Measurements from ENCODE around the gene RSPH3.
A peak's percentile ranks its signal among the peaks of the same experiment; 100 is the strongest.
"Not testable (repeated sequence)": the region's sequence is repeated elsewhere in the genome, so short reads cannot be mapped to it uniquely, and the experiment has no call there.

RSPH3 gene

DNA sequence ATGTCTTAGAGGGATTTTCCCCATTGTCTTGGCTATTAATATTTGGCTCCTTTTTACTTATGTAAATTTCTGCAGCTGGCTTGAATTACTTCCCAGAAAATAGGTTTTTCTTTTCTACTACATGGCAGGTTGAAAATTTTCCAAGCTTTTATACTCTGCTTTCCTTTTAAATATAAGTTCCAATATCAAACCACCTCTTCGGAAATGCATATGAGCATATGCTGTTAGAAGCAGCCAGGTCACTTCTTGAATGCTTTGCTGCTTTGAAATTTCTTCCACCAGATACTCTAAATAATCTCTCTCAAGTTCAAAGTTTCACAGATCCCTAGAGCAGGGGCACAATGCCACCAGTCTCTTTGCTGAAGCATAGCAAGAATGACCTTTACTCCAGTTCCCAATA is 25.2 kb upstream of the RSPH3 start:
- DNase-seq (ENCODE audit: low read depth), result not testable (repeated sequence)

GRCh38 chr6:159023893-159024292 is 23.9 kb upstream of the RSPH3 start:
- no peak for DNase-seq (ENCODE audit: low read depth)

DNA sequence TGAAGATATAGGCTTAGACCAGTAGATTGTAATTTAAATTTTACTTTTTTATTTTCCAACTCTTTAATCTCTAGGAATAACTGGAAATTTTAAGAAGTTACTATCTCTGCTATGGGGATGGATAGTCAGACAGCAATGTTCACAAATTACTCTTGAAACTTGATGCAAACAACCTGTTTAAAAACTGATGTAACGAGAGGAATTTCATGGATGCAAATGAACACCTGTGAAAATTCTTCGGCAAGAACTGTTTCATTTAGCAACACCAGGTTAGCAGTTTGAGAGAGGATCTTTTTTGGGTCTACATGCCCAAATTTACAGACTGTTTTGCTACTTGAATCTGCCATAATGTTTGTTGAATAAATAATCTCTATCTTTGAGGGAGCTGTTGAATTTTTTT is 20.0 kb upstream of the RSPH3 start:
- no peak for DNase-seq (ENCODE audit: low read depth)

GRCh38 chr6:159017757-159018559 is 18.0 kb upstream of the RSPH3 start:
- no peak for DNase-seq (ENCODE audit: low read depth)

DNA sequence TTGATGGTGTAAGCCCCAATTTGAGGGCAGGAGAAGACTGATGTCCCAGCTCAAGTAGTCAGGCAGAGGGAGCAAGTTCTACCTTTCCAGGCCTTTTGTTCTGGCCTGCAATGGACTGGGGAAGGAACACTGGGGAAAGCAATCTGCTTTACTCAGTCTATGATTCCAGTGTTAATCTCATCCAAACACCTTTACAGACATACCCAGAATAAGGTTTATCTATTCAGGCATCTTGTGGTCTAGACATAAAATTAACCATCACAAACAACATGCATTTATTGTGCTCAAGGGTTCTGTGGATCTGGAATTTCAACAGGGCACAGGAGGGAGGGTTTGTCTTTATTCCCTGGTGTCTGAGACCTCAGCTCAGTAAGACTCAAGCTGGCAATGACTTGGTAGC is 14.4 kb upstream of the RSPH3 start:
- no peak for DNase-seq (ENCODE audit: low read depth)

DNA sequence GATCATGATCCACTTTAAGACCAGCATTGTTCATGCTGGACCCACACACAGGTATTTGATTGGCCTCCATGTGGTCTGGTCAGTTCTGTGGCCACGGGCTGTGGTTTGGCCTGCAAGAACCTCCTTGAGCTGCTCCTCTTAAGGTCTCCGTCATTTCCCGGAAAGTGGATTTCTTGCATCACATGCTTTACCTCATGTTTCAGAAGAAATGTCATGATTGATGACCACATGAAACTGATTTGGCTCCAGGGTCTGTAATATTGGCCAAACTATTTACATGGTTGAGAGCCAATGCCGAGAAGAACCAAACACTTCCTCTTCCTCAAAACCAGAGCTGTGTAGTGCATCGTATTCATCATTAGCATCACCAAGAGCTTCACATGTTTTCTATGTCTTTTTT is 13.2 kb upstream of the RSPH3 start:
- no peak for DNase-seq (ENCODE audit: low read depth)

- peak; percentile 26 for DNase-seq (ENCODE audit: low read depth)
Observed at GRCh38 chr6:159012201-159012600, 12.2 kb upstream of the RSPH3 start.

DNA sequence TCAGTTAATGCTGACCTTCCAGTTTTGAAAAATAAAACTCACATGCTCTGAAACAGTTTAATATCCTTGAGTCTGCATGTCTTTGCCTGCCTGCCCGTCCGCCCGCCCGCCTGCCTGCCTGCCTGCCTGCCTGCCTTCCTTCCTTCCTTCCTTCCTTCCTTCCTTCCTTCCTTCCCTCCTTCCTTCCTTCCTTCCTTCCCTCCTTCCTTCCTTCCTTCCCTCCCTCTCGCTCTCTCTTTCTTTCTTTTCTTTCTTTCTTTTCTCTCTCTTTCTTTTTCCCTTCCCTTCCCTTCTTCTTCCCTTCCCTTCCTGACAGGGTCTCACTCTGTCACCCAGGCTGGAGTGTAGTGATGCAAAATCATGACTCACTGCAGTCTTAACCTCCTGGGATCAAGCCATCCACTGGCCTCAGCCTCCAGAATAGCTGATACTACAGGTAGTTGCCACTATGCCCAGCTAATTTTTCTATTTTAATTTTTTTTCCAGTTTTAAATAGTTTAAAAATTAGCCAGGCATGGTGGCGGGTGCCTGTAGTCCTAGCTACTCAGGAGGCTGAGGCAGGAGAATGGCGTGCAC is 10.1 kb upstream of the RSPH3 start:
- DNase-seq (ENCODE audit: low read depth), result peak; percentile 39

- DNase-seq (ENCODE audit: low read depth), result peak; percentile 63
Observed at GRCh38 chr6:159008656-159009288, 8.8 kb upstream of the RSPH3 start.

- DNase-seq (ENCODE audit: low read depth), result no peak
Observed at GRCh38 chr6:159007510-159007909, 7.5 kb upstream of the RSPH3 start.

- no peak for DNase-seq (ENCODE audit: low read depth)
Observed at GRCh38 chr6:159005436-159005835, 5.4 kb upstream of the RSPH3 start.

DNA sequence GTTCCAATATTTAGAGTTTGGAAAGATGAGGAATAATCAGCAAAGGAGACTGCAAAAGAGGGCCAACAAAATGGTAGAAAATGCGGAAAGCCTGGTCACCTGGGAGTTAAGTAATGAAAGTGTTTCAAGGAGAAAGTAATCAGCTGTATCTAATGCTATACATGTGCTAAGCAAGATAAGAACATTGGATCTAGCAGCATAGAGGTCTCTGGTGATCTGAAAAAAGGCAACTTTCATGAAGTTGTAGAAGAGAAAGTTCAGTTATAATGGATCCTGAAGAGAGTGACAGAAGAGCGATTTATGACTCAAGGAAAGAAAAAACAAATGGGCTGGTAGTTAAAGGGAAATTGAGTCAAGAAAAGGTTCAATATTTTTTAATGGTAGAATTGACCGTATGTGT is 4.6 kb upstream of the RSPH3 start:
- DNase-seq (ENCODE audit: low read depth), result no peak

- peak; percentile 68 for DNase-seq (ENCODE audit: low read depth)
Observed at GRCh38 chr6:159002432-159003155, 2.6 kb upstream of the RSPH3 start.

DNA sequence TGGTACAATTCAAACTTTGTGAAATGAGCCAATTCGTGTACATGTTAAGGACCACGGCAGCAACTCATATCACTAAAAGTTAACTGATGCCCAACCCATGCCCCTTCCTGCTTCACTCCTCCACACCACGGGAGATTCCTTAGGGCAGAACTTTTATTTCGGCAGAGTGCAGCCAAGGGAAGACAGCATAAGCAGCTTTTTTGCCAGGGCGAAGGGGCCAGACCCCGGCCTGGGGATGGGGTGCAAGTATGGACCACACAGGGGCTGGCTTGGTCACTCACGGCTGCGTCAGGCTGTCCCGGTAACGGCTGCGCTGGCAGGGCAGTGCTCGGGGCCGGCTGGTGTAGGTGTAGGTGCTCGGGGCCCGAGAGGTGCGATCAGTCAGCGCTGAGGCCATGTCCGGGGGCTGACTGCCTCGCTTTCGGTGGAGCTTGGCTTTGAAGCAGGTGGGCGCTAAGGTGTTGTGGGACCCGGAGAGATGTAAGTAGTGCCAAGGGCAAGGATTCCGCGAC is 792 bp downstream of the RSPH3 start:
- peak; percentile 32 for DNase-seq (ENCODE audit: low read depth)

- no peak for DNase-seq (ENCODE audit: low read depth)
Observed at GRCh38 chr6:158996856-158997255, 3.1 kb downstream of the RSPH3 start.

- no peak for DNase-seq (ENCODE audit: low read depth)
Observed at GRCh38 chr6:158993639-158994038, 6.4 kb downstream of the RSPH3 start.

- no peak for DNase-seq (ENCODE audit: low read depth)
Observed at GRCh38 chr6:158991017-158991723, 8.8 kb downstream of the RSPH3 start.

GRCh38 chr6:158989711-158990110 is 10.3 kb downstream of the RSPH3 start:
- DNase-seq (ENCODE audit: low read depth), result not testable (repeated sequence)

DNA sequence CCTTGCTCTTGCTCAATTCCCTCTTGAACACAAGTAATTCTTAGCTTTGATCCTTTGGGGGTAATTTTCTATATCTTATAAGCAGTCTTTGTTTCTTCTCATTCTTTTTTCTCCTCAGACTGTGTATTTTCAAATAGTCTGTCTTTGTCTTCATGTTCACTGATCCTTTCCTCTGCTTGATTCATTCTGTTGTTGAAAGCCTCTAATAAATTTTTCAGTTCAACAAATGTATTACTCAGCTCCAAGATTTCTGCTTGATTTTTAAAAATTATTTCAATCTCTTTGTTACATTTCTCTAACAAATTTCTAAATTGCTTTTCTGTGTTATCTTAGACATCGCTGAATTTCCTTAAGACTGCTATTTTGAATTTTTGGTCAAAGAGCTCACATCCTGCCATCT is 11.5 kb downstream of the RSPH3 start:
- no peak for DNase-seq (ENCODE audit: low read depth)

DNA sequence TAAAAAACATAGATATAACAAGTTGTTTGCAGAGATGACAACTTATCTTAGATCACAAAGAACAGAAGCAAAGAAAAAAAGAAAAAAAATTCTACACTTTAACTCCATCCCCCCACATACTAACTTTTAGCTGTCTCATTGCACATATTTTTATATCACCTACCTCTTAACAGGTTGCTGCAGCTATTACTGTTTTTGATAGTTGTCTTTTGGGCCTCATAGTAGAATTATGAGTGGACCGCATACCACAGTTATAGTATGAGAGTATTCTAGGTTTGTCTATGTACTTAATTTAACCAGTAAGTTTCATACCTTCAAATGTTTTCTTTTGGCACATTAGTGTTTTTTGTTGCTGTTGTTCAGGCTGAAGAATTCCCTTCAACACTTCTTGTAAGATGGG is 12.3 kb downstream of the RSPH3 start:
- DNase-seq (ENCODE audit: low read depth), result no peak

DNA sequence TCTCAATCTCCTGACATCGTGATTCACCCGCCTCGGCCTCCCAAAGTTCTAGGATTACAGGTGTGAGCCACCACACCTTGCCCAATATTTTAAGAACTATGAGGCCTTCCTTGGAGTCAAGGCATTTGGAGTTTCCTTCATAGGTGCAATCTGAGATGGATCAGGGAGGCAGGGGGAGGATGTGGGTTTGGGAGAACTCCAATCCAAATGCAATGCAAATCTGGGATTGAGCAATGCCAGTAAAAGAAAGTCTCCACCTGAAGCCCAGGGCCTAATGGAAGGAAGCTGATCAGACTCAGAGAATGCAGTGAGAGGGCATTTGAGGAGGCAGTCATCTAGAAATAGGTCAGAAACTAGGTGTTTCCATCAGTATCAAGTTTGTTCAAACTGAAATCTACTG is 21.2 kb downstream of the RSPH3 start:
- peak; percentile 11 for DNase-seq (ENCODE audit: low read depth)

GRCh38 chr6:158977382-158977781 is 22.6 kb downstream of the RSPH3 start:
- DNase-seq (ENCODE audit: low read depth), result no peak
